ENCODE data around the gene PSMD12. TPM values are rescaled to one million over a fixed set of nuclear protein-coding genes. Genes with fewer than 3 reads are reported as not detected.

The PSMD12 gene
- total and polyA plus RNA-seq, 9 of the 15 experiments (the other 6 are each of a cell fraction or from before 2014, with no cell fraction given), result 36.6 to 150 (median 65.5) TPM

- TF ChIP-seq SFPQ (IDR thresholded peaks at IDR 0.05; ENCODE audit: low read depth, low read length) (no peak), ZNF146 (CRISPR knock-in tag; IDR thresholded peaks at IDR 0.05; ENCODE audit: unreplicated experiment) (no peak), NFXL1 (CRISPR knock-in tag; IDR thresholded peaks at IDR 0.05) (no peak), ZC3H8 (IDR thresholded peaks at IDR 0.05) (no peak), HMGN3 (IDR thresholded peaks at IDR 0.05; ENCODE audit: borderline replicate concordance, extremely low read depth, insufficient read length, low read depth, low read length) (peak; percentile 60), SRSF7 (optimal IDR thresholded peaks at IDR 0.05; ENCODE audit: low read depth, low read length) (no peak), KDM1A (IDR thresholded peaks at IDR 0.05) (peak; percentile 87 to 89), FOXK2 (conservative IDR thresholded peaks at IDR 0.05 in 1 of 2, IDR thresholded peaks at IDR 0.05 in 1 of 2; ENCODE audit: low read depth in 2 of 2) (peak; percentile 62 to 73; a peak in 3 of 4 replicates), BCL6 (CRISPR knock-in tag; IDR thresholded peaks at IDR 0.05) (no peak), ZBTB2 (IDR thresholded peaks at IDR 0.05) (peak; percentile 11; the same call in 1 of the 2 replicates), ZNF444 (CRISPR knock-in tag; IDR thresholded peaks at IDR 0.05) (0 out of 2 replicates have a peak, but pooled peaks have one; percentile 29), SIRT6 (IDR thresholded peaks at IDR 0.05; ENCODE audit: low read depth, low read length) (no peak), HDAC1 (IDR thresholded peaks at IDR 0.05) (peak in 1 of 2 experiments; percentile 74; a peak in 1 of 4 replicates), MTF1 (CRISPR knock-in tag; IDR thresholded peaks at IDR 0.05; ENCODE audit: borderline replicate concordance) (no peak), PKNOX1 (IDR thresholded peaks at IDR 0.05) (peak; percentile 83), TCFL5 (CRISPR knock-in tag; conservative IDR thresholded peaks at IDR 0.05) (no peak), ELF2 (CRISPR knock-in tag; IDR thresholded peaks at IDR 0.05) (no peak), KLF10 (CRISPR knock-in tag; IDR thresholded peaks at IDR 0.05) (no peak), ZNF121 (CRISPR knock-in tag; conservative IDR thresholded peaks at IDR 0.05) (no peak), ELF4 (CRISPR knock-in tag; IDR thresholded peaks at IDR 0.05) (peak; percentile 57; the same call in 1 of the 2 replicates), RNF219 (CRISPR knock-in tag; IDR thresholded peaks at IDR 0.05) (no peak)
Measured at GRCh38 chr17:67374329-67375053, 8.1 kb upstream of the PSMD12 start (continued).

All from K562 (cell line).